ENCODE measurements around the gene TSPAN2. TPM values are rescaled to one million over a fixed set of nuclear protein-coding genes. Genes with fewer than 3 reads are reported as not detected.

Gene TSPAN2
- total RNA-seq, 2 donors from 2014 or later = 11.1 to 17.4 TPM

- no peaks in the 10 kb centered on the region for H3K4me1 ChIP-seq
- no peak overlapping the region for H3K4me3 ChIP-seq
- no peaks in the 10 kb centered on the region for H3K27me3 ChIP-seq
- peaks cover 0 to 32% of the 10 kb centered on the region in 2 donors for H3K9me3 ChIP-seq
- H3K36me3 ChIP-seq = no peaks in the 10 kb centered on the region
- TF ChIP-seq, protein P1, sequence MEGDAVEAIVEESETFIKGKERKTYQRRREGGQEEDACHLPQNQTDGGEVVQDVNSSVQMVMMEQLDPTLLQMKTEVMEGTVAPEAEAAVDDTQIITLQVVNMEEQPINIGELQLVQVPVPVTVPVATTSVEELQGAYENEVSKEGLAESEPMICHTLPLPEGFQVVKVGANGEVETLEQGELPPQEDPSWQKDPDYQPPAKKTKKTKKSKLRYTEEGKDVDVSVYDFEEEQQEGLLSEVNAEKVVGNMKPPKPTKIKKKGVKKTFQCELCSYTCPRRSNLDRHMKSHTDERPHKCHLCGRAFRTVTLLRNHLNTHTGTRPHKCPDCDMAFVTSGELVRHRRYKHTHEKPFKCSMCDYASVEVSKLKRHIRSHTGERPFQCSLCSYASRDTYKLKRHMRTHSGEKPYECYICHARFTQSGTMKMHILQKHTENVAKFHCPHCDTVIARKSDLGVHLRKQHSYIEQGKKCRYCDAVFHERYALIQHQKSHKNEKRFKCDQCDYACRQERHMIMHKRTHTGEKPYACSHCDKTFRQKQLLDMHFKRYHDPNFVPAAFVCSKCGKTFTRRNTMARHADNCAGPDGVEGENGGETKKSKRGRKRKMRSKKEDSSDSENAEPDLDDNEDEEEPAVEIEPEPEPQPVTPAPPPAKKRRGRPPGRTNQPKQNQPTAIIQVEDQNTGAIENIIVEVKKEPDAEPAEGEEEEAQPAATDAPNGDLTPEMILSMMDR (IDR thresholded peaks at IDR 0.05) = no peak
- DNase-seq (ENCODE audit: low spot score) = no peak
- H3K27ac ChIP-seq = no peak overlapping the region
Observed at GRCh38 chr1:115118611-115119010, 29.3 kb upstream of the TSPAN2 start.

- Histone ChIP-seq H3K9me3 (peaks cover 0 to 27% of the 10 kb centered on the region in 2 donors), H3K4me1 (peaks cover 0 to 2% of the 10 kb centered on the region in 2 donors), H3K27me3 (no peaks in the 10 kb centered on the region), H3K4me3 (no peak overlapping the region), H3K27ac (no peak overlapping the region), H3K36me3 (no peaks in the 10 kb centered on the region)
- TF ChIP-seq, protein P1 (IDR thresholded peaks at IDR 0.05) = no peak
- DNase-seq (ENCODE audit: low spot score) = no peak
Observed at GRCh38 chr1:115118086-115118485, 28.8 kb upstream of the TSPAN2 start.

GRCh38 chr1:115117298-115117697 is 28.0 kb upstream of the TSPAN2 start:
- TF ChIP-seq, protein P1 (IDR thresholded peaks at IDR 0.05) = no peak
- Histone ChIP-seq H3K4me3 (no peak overlapping the region), H3K4me1 (peaks cover 0 to 6% of the 10 kb centered on the region in 2 donors), H3K27me3 (no peaks in the 10 kb centered on the region), H3K36me3 (no peaks in the 10 kb centered on the region), H3K27ac (no peak overlapping the region), H3K9me3 (peaks cover 0 to 19% of the 10 kb centered on the region in 2 donors)
- DNase-seq (ENCODE audit: low spot score) = no peak

GRCh38 chr1:115116512-115116911 is 27.2 kb upstream of the TSPAN2 start:
- H3K4me3 ChIP-seq = no peak overlapping the region
- H3K27ac ChIP-seq = no peak overlapping the region
- no peak for DNase-seq (ENCODE audit: low spot score)
- TF ChIP-seq, protein P1 (IDR thresholded peaks at IDR 0.05) = no peak
- H3K36me3 ChIP-seq = no peaks in the 10 kb centered on the region
- no peaks in the 10 kb centered on the region for H3K27me3 ChIP-seq
- H3K9me3 ChIP-seq = peaks cover 0 to 11% of the 10 kb centered on the region in 2 donors
- peaks cover 0 to 6% of the 10 kb centered on the region in 2 donors for H3K4me1 ChIP-seq

DNA sequence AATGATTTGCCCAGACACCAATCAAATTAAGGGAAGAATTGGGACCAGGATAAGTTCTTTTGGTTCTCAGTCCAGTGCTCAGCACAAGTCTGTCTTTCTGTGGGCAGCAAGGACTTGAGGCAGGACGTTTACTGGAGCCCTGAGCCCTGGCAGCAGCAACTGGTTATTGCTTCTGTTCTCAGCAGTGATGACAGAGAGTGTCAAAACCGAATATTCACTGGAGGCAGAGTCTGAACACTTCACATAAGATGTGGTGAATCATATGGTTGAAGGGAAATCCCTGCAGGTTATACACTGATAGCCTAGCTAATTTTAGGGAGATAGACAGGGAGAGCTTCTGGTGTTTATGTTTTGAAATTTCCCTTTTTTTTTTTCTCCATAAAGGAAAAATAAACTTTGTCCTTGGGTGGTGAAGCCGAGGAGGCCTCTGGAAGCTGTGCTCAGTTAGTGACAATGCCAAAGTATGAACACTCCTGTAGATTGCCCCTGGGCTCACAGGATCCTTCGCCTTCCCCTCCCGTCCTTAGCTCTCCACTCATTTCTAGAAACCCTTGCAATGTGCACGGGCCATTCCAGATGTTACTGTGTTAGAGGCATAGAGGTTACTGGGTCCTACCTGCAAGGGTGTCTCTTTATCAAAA is 26.3 kb upstream of the TSPAN2 start:
- Histone ChIP-seq H3K9me3 (peaks cover 0 to 4% of the 10 kb centered on the region in 2 donors), H3K27me3 (no peaks in the 10 kb centered on the region), H3K27ac (no peak overlapping the region), H3K4me1 (peaks cover 0 to 6% of the 10 kb centered on the region in 2 donors), H3K4me3 (no peak overlapping the region), H3K36me3 (no peaks in the 10 kb centered on the region)
- DNase-seq (ENCODE audit: low spot score) = no peak
- TF ChIP-seq, protein P1 (IDR thresholded peaks at IDR 0.05) = no peak

DNA sequence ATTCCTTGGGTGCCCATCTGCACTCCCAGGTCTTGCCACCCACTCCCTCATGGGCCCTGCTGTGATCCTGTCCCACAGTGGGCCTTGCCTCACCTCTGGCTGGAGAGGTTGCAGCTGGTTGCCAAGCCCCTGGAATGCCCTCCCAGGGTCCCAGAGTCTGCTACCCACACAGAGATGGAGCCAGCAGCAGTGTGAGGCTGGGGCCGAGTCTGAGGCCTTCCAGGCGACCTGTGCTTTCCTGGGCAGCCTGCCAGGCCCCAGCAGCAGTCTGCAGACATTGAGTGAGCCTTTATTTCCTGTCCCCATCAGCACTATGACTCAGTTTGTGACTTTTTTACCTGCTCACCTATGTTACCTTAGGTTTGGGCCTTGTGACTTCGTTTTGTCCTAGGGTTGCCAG is 25.0 kb upstream of the TSPAN2 start:
- DNase-seq (ENCODE audit: low spot score) = no peak
- TF ChIP-seq, protein P1 (IDR thresholded peaks at IDR 0.05) = no peak
- H3K27ac ChIP-seq = no peak overlapping the region
- H3K36me3 ChIP-seq = no peaks in the 10 kb centered on the region
- peaks cover 0 to 6% of the 10 kb centered on the region in 2 donors for H3K4me1 ChIP-seq
- H3K4me3 ChIP-seq = no peak overlapping the region
- H3K9me3 ChIP-seq = peaks cover 0 to 3% of the 10 kb centered on the region in 2 donors
- H3K27me3 ChIP-seq = no peaks in the 10 kb centered on the region
